GM19025 (cell line): ENCODE measurements around the gene APOBEC3H.

Source experiments
- ATAC-seq: cut with Tn5 transposase; IDR thresholded peaks from one replicate; pipeline ENCODE4 v1.9.1; 2021; ENCODE audit warnings: mild to moderate bottlenecking, low read depth, moderate library complexity; ENCODE audit not compliant: unreplicated experiment

Gene APOBEC3H

GRCh38 chr22:39151329-39151975 lies 54.4 kb downstream of the APOBEC3H start:
- ATAC-seq = no peak

DNA sequence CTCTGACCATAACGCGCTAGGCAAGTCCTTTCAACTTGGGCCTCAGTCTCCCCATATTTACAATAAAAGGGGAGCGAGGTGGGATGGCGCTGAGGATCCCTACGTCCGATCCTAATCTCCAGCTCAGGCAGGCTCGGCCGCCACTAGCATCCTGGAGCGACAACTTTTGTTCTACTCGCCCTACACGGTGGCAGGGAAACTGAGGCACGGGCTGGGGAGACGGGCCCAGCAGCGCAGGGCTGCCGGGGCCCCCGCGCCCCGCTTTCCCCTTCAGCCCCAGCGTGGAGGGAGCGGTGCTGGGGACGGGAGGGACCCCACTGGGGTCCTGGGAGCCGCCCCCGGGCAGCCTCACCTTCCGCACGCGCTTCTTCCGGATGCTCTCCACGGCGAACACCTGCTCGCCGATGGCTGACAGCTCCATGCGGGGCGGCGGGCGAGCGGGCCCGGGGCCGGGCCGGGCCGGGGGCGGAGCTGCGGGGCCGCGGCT lies 55.0 kb downstream of the APOBEC3H start:
- ATAC-seq = no peak

DNA sequence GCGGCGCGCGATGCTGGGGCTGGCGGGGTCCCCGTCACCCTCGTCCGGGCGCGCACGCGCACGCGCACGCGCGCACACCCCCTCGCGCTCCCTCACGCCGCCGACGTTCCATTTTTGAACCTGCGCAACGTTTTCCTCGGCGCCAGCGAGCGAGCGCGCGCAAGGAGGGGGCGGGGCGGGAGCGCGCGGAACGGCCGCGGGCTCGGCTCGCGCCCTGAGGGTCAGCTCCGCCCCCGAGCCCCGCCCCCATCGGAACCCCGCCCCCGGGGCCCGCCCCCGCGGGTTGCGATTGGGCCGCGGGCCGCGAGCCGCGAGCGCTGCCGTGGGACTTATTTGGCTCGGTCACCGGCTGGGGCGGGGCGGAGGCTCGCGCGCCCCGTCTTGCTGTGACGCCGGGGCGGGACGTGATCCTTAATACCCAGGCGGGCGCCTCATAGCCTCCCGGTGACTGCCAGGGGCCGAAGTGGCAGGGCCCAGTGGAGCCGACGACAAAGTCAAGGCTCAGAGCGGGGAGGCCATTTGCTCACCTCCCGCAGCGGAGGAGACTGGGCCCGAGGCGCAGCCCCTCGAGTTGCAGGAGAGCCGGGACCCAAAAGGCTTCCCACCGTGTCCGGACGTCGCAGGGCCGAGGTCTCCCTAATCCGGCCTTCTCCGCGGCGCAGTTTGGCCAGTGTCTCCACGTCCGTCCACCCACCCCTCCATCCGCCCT lies 55.6 kb downstream of the APOBEC3H start, which contains the start of gene CBX7:
TSS of gene CBX7 (minus strand) at position 170 of the 709 bp plus-strand sequence. CDS start 236 bp downstream, outside the sequence.
- peak; percentile 77 for ATAC-seq

DNA sequence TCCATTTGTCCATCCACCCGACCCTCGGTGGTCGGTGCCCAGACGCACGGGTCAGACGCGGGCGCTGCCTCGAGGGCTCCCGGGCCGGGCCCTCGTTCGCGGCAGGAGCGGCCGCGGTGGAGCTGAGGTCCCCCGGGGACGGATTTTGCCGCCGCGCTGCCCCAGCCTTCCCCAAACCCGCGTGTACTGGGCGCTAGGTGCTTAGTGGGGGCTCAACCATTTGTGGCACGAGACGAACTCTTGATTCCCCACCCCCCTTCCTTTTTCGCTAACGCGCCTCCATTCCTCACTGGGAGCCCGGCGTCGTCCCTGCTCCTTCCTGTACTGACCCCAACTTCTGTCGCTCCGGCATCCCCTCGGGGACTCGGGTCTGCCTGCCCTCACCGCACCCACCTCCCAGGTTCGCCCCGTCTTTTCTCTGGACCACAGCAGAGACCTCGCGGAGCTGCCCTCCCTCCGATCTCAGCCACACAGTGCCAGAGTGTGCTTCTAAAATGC lies 56.2 kb downstream of the APOBEC3H start:
- no peak for ATAC-seq
